ENCODE data around the gene GPR146.

DNA sequence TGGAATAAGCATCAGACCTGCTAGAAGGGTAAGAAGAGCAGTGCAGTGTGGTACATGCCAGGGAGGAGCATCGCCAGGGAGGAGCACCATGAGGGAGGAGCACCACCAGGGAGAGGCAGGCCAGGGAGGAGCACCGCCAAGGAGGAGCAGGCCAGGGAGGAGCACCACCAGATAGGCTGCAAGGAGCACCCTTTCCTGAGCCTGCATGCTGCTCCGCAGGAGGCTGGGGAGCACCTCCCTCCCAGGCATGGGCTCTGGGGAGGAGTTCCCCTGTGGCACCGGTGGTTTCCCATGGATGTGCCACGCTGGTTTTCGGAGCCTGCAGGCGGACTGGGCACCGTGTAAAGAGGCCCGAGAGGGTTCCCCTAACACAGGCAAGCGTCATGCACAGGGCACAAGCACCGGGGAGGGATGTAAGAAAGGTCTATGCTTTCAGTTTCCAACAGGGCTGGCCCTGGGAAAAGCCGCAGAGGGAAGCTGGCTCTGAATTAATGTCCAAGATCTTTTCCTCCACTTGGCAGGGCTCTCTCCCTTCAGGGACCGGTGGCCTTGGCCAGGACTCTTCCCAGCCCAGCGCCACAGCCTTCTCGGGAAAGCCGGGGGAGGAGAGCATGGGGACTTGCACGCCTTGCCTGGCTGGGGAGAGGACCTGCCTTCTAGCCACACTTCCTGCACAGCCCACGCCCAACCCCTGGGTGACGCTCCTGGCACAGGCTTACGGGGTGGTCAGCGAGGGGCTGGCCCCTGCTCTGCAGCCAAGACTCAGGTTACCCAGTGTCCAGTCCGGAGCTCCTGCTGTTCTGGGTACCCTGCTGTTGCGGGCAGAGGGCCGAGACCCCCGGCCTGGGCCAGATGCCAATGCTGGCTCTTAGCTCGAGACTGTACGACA is 32.1 kb downstream of the GPR146 start:
- TF ChIP-seq CTCF (IDR thresholded peaks at IDR 0.05; ENCODE audit: low read length) (no peak), EZH2 (IDR thresholded peaks at IDR 0.05; ENCODE audit: borderline replicate concordance, low read length) (no peak)
